ENCODE measurements around the gene OR2D3. TPM values are rescaled to one million over a fixed set of nuclear protein-coding genes. Genes with fewer than 3 reads are reported as not detected.

OR2D3 gene
- total and polyA plus RNA-seq, 7 donors = not detected

GRCh38 chr11:6925007-6925577, 4.3 kb downstream of the OR2D3 start:
- DNase-seq (no peak), ATAC-seq (no peak)
- Histone ChIP-seq H3K4me1 (peaks cover 7% of the 10 kb centered on the region), H3K9me3 (no peaks in the 10 kb centered on the region), H3K27ac (no peak overlapping the region), H3K27me3 (ENCODE audit: insufficient read depth in 3 of 3, low read length in 2 of 3) (peaks cover 0 to 16% (median 3%) of the 10 kb centered on the region in 3 donors), H3K4me3 (no peak overlapping the region), H3K36me3 (ENCODE audit: insufficient read depth in 1 of 2, low read depth in 1 of 2) (no peaks in the 10 kb centered on the region)
- no peak for TF ChIP-seq CTCF (IDR thresholded peaks at IDR 0.05)
- intact Hi-C loops (cut with DNase I) = no loop called here

- H3K4me3 ChIP-seq = peak overlapping the region; percentile 63
- no peak overlapping the region for H3K27ac ChIP-seq
- intact Hi-C loops (cut with DNase I) = no loop called here
- no peak for TF ChIP-seq CTCF (IDR thresholded peaks at IDR 0.05)
- H3K36me3 ChIP-seq (ENCODE audit: insufficient read depth in 1 of 2, low read depth in 1 of 2) = no peaks in the 10 kb centered on the region
- H3K4me1 ChIP-seq = peaks cover 7% of the 10 kb centered on the region
- peak in 2 of 4 donors; percentile 9 to 21 for ATAC-seq
- DNase-seq = no peak
- peaks cover 0 to 16% (median 3%) of the 10 kb centered on the region in 3 donors for H3K27me3 ChIP-seq (ENCODE audit: insufficient read depth in 3 of 3, low read length in 2 of 3)
- no peaks in the 10 kb centered on the region for H3K9me3 ChIP-seq
- 48 to 64% (median 60%) methylated on average over 2 of the region's 2 CpGs for WGBS, 3 donors
These were observed 4.9 kb downstream of the OR2D3 start for GRCh38 chr11:6925636-6926207.

GRCh38 chr11:6926208-6927029, 5.6 kb downstream of the OR2D3 start, which contains the start of gene ZNF215:
TSS of gene ZNF215 (plus strand) at chr11:6926426. CDS start at chr11:6932273, 5,847 bp downstream.
- ATAC-seq (peak; percentile 66 to 90 (median 80)), DNase-seq (peak; percentile 78 to 82)
- Histone ChIP-seq H3K36me3 (ENCODE audit: insufficient read depth in 1 of 2, low read depth in 1 of 2) (no peaks in the 10 kb centered on the region), H3K27me3 (ENCODE audit: insufficient read depth in 3 of 3, low read length in 2 of 3) (peaks cover 0 to 16% (median 3%) of the 10 kb centered on the region in 3 donors), H3K9me3 (no peaks in the 10 kb centered on the region), H3K4me3 (peak within 1 kb of the TSS; percentile 63), H3K27ac (no peak within 1 kb of the TSS), H3K4me1 (peaks cover 7% of the 10 kb centered on the region)
- WGBS, 3 donors = 0 to 1% (median 1%) methylated on average over 59 to 61 of the region's 61 CpGs
- intact Hi-C loops (cut with DNase I) = no loop called here
- TF ChIP-seq CTCF (IDR thresholded peaks at IDR 0.05) = no peak

GRCh38 chr11:6927030-6927617, 6.3 kb downstream of the OR2D3 start:
- no peak for TF ChIP-seq CTCF (IDR thresholded peaks at IDR 0.05)
- Histone ChIP-seq H3K36me3 (ENCODE audit: insufficient read depth in 1 of 2, low read depth in 1 of 2) (no peaks in the 10 kb centered on the region), H3K4me1 (peaks cover 7% of the 10 kb centered on the region), H3K27me3 (ENCODE audit: insufficient read depth in 3 of 3, low read length in 2 of 3) (peaks cover 0 to 16% (median 3%) of the 10 kb centered on the region in 3 donors), H3K4me3 (peak overlapping the region; percentile 63), H3K27ac (no peak overlapping the region), H3K9me3 (no peaks in the 10 kb centered on the region)
- ATAC-seq (peak in 2 of 4 donors; percentile 22 to 41), DNase-seq (no peak)
- WGBS, 3 donors = 10 to 18% (median 15%) methylated on average over 11 of the region's 11 CpGs
- intact Hi-C loops (cut with DNase I) = no loop called here
